GM12801 (cell line): ENCODE results near the gene CA12.

Experiments used
- TF ChIP-seq, protein P1 (sequence below): IDR thresholded peaks from one replicate; pipeline ENCODE4 v1.5.1; 2011; ENCODE audit warnings: control low read depth; ENCODE audit not compliant: insufficient read length; ENCODE audit errors: extremely low read depth

Gene CA12

DNA sequence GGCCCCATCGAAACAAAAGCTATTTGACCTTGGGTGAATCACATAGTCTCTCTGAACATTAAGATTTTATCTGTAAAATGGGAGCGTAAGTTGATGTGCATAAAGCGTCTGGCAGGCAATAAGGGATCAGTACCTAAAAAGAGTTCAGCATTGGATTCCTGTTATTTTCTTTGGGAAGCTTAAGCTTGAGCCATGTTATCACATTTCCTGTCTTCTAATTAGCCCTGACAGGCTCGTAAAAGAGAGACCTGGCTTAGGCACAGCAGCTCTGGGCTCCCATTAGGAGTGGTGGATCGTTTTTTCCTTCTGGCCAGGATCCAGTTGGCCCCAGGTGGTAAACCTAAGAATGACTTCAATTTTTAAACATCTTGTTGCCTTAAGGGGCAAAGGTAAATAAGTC lies 26.0 kb upstream of the CA12 start:
- TF ChIP-seq, protein P1, sequence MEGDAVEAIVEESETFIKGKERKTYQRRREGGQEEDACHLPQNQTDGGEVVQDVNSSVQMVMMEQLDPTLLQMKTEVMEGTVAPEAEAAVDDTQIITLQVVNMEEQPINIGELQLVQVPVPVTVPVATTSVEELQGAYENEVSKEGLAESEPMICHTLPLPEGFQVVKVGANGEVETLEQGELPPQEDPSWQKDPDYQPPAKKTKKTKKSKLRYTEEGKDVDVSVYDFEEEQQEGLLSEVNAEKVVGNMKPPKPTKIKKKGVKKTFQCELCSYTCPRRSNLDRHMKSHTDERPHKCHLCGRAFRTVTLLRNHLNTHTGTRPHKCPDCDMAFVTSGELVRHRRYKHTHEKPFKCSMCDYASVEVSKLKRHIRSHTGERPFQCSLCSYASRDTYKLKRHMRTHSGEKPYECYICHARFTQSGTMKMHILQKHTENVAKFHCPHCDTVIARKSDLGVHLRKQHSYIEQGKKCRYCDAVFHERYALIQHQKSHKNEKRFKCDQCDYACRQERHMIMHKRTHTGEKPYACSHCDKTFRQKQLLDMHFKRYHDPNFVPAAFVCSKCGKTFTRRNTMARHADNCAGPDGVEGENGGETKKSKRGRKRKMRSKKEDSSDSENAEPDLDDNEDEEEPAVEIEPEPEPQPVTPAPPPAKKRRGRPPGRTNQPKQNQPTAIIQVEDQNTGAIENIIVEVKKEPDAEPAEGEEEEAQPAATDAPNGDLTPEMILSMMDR = no peak

DNA sequence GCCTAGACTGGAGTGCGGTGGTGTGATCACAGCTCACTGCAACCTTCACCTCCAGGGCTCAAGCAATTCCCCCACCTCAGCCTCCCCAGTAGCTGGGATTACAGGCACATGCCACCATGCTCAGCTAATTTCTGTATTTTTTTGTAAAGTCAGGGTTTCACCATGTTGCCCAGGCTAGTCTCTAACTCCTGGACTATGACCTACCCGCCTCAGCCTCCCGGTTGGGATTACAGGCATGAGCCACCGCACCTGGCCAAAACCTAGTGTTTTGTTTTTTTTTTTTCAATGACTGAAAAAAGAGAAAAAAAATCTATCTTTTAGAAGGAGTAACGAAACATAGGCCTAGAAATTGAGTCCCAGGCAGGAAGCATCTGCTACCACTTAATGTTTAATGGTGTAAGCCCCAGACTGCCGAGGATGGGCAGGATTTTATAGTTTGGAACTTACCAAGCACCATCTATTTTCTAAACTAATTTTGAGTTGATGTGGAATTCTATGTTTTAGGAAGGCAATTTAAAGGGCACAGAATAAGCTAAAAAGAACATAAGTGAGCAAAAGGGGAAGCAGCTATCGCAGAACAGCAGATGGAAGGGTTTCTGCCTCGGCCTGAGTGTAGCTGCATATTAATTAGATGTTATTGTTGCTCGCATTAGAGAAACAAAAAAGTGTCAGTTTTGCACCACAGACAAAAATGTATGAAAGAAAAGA lies 24.2 kb upstream of the CA12 start:
- TF ChIP-seq, protein P1 = no peak

DNA sequence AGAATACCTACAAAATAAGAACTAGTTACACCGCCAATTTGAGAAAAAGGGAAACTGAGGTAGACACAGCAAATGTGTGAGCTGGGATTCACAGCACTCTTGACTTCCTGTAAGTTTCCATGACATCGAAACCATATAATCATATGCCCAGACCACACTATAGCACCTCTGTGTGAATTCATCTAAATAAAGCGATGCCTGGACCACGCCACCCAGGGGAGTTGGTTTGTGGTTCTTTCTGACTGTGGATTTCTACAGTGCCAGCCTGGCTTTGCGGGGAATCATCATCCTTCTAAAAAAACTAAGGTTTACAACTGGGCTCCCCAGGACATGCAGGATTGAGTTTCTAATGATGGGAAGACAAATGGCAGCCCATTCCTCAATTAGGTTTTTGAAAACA lies 23.5 kb upstream of the CA12 start:
- TF ChIP-seq, protein P1 = no peak

DNA sequence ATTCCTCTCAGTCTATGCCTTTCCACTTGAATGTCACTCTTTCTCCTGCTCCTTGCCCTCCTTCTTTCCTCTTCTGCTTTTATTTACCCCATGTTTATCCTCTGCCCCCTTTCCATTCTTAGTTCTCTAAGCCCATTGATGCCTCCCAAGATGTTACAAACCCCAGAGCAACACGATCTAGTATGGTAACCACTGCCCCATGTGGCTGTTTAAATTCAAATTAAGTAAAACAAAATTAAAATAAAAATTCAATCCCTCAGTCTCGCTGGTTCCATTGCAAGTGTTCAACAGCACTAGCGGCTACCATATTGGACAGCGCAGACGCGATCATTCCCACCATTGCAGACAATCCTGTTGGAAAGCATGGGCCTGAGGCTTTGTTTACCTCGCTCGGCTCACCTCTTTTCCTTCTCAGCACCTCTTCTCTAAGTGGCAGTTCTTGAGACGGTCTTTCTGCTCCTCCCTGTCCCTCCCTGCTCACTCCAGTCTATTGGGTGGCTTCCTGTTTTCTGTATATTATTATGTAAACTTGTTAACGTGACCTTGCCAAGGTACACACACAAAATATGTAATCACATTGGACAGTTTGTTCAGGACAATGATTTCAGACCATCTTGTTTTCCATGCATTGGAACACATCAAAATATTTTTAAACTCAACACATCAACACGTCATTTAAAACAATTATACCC lies 21.8 kb upstream of the CA12 start:
- TF ChIP-seq, protein P1 = no peak

DNA sequence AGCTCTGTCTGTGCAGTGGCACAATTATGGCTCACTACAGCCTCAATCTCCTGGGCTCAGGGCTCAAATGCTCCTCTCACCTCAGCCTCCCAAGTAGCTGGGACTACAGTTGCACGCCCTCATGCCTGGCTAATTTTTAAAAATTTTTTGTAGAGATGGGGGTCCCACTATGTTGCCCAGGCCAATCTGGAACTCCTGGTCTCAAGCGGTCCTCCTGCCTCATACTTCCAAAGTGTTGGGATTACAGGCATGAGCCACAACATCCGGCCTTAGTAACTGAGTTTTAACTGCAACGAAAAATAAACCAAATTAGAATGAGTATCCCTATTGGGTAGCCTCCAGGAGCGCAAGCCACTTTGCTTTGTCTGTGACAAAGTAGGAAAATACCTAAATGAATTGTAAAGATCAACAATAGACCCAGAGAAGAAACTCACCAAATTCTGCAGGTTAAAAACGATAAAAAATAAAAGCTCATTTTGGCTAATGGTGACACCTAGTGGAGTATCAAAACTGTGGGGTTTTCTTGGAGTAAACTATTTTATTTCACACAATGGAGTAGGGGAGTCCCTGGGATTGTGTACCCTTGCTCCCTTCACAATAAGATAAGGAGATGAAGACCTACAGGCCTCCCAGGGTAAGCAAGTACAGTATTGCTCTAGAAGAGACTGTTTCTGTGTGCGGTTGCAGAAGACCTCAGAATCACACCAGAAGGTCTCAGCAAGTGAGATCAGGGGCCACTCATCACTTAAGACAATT lies 21.0 kb upstream of the CA12 start:
- TF ChIP-seq, protein P1 = no peak

DNA sequence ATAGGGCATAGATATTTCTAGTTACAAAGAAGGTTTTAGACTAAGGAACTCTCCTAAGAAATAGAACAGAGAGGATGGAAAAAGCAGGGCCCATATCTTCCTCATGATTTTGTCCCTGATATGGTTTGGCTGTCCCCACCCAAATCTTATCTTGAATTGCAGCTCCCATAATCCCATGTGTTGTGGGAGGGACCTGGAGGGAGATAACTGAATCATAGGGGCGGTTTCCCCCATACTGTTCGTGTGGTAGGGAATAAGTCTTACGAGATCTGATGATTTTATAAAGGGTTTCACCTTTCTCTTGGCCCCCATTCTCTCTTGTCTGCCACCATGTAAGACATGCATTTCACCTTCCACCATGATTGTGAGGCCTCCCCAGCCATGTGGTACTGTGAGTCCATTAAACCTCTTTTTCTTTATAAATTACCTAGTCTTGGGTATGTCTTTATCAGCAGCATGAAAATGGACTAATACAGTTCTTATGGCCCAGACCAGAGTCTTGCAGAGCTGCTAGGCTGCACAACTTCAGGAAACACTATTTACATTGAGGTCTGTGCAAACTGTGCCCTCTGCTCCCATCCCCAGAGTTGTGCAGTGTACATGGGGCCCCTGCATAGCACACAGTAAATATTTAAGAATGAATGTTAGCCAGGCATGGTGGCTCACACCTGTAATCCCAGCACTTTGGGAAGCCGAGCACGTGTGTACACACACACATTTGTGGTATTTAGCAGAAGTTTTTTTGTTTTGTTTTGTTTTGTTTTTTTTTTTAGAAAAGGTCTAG lies 20.3 kb upstream of the CA12 start:
- TF ChIP-seq, protein P1 = no peak

DNA sequence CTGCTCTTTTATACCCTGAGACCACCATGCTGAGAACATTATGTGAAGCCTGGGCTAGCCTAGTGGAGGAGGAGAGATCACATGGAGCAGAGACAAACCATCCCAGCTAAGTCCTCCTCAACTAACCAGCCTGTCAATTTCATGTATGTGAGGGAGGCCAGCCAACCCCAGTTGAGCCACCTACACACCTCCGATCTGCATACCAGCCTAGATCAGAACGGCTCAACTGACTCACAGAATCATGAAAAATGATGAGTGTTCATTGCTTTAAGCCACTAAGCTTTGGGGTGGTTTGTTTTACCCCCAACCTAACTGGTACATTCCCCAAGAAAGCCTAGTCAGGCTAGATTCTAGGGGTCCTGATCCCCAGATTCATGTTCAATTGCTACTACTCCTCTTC lies 19.4 kb upstream of the CA12 start:
- TF ChIP-seq, protein P1 = no peak
